ENCODE measurements around the gene DRICH1. TPM values are rescaled to one million over a fixed set of nuclear protein-coding genes. Genes with fewer than 3 reads are reported as not detected.
"Not testable (repeated sequence)": the region's sequence is repeated elsewhere in the genome, so short reads cannot be mapped to it uniquely, and the experiment has no call there.

Gene DRICH1
- polyA plus RNA-seq, 1 donor, result 0.35 TPM

DNA sequence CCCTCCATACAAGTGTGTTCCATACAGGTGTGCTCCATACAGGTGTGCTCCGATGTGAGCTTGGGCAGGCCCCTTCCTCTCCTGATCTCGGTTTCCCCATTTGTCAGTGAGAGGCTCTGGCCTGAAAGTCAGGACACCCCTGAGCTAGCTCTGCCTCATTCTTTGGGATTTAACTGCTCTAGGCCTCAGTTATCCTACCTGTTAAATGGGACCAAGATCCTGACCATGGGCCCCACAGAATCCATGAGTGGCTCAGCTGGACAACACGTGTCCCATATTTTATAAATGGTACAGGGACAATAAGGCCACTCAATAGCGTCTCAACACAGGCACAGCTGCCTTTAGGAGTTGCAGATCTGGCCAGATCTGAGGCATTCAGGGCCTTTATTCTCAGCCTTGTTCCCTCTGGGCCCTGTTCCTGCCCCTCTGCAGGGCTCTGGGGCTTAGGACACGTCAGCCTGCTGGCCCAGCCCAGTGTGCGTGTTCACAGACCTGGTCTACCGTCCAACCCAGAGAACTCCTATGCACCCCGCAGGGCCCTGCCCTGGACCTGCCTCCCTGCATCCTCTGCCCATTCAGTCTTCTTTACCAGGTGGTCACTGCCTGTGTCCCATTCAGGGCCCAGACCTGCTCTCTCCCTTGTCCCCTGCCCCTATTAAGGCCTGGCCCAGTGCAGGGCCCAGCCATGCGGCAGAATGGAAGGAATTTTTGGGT, 33.2 kb downstream of the DRICH1 start:
- DNase-seq (ENCODE audit: low read depth), result no peak

DNA sequence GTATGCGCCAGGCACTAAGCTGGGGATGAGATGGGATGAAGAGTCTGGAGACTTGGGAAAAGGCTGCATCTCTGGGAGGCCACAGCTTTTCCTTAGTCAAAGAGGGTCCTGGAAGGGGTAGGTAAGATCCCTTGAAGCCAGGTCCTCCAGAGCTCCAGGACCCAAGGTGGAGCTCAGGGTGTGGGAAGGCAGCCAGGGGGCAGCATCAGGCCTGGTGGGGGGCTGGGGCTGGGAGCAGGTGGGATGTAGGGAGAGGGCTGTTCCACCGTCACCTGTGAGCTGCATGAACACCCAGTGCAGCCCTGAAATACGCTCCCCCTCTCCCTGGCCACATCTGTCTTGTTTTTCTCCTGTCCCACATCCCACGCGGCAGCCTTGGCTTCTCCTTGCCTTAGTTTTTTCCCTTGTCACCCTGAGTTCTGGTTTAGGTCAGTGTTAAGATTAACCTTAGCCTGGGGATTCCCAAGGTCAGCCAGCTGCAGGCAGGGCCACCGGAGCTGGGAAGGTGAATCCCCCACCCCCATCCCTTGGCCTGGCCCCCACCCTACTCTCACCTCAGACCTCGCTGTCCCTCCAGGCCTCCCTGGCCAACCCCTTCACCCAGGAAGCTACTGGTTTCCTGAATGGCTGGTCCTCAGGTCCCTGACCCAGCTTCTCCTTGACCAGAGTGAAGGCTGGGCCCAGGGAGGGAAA, 34.4 kb downstream of the DRICH1 start:
- not testable (repeated sequence) for DNase-seq (ENCODE audit: low read depth)

DNA sequence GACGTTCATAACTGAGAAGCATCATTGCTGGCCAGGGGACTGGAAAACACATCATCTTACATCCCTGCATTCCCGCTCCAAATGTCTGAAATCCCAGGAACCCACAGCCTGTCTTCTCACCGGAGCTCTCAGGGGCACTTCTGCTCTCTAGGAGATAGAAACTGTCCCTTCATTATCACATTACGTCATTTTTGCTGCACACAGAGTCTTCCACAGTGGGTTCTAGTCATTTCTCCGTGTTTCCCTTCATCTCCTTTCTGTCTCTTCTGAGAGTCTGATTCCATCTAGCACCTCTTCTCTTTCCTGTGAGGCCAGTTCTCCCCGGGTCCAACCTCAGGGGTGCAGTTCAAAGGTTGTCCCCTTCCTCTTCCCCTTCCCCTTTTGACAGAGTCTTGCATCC, 36.2 kb downstream of the DRICH1 start:
- not testable (repeated sequence) for DNase-seq (ENCODE audit: low read depth)

DNA sequence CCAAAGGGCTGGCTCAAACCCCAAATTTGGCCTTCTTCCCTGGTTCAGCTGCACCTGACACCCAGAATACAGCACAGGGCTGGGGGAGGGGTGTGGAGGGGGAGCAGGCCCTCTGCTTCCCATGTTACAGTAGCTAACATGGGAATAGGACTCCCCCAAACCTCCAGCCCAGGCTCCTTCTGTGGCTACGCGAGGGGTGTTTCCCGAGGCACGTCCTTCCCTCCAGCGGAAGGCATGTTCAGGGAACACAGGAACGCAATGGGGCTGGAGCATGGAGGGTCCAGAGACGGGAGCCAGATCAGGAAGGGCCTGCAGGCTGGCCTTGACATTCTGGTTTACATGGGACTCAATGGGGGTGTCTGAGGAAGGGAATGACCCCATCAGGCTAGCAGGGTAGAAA, 40.3 kb downstream of the DRICH1 start:
- no peak for DNase-seq (ENCODE audit: low read depth)

DNA sequence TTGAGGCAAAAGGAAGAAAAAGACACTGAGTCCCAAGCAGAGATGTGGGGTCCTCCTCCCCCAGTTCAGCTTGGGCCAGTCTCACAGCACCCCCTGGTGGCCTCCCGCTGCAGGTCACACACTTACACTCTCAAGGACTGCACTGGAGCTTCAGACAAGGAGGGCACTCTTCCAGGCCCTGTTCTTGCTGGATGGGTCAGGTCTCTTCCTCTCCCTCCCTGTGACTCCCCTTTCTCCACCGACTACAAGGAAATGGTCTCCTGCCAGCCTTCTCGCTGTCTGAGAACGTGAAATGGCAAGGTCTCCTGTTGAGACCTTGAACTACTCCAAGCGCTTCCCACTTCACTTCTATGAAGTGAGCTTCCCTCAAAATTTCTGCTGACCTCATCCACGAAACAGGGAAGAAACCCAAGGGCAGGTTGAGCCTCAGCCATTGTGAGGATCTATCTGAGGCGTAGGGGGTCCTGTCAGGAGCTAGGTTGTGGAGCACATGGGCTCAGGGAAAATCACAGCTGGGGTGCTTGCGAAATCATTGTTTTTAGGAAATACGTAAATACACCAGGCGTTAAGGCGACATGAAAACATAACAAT, 40.8 kb downstream of the DRICH1 start:
- no peak for DNase-seq (ENCODE audit: low read depth)

DNA sequence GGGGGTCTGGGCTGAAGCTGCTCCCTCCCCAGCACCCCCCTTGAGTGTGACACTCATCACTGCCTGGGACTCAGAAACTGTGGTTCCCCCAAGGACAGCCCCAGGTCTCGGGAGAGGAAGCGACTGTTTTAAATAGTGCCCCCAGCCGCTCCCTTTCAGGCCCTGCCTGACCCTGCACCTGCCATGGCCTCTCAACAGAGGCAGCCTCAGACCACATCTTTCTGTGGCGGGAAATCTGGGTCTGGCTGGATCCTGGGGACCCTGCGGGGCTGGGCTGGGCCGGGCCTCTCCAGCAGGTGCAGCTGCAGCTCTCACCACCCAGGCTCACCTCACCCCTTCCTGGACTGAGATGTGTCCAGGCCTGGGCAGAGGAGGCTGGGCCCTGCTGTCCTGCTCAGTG, 48.3 kb downstream of the DRICH1 start:
- no peak for DNase-seq (ENCODE audit: low read depth)

DNA sequence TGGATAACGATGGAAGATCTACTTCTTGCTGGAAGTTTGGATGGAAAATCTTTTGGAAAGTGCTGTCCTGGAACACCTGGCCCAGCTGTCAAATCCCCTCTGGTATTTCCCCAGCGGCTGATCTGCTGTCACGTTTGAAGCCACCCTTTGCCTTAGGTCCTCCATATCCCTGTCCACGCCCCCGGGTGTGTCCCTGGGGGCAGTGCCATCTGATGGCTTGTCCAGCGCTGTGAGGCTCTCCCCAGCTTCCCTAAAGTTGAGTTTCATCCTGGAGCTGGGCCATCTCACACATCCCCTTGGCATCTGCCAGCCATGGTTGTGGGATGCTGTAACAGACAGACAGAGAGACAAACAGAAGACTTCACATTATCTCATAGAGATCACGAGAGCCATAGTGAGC, 49.0 kb downstream of the DRICH1 start:
- DNase-seq (ENCODE audit: low read depth), result no peak

DNA sequence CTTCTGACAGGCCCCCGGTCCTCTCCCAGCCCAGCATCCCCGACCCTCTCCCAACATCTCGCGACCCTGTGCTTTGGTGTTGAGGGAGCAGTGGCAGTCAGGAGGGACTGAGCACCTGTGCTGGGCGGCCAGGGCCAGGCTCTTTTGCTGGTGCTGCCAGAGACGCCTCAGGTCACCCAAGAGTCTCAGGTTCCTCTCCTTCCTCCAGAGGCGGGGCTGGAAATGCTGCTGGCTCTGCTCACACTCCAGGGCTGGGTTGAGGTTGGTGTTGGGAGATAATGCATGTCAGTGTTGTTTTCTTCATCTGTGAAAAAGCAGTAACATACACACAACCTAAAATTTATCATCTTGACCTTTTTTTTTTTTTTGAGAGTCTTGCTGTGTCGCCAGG, 50.9 kb downstream of the DRICH1 start:
- no peak for DNase-seq (ENCODE audit: low read depth)

DNA sequence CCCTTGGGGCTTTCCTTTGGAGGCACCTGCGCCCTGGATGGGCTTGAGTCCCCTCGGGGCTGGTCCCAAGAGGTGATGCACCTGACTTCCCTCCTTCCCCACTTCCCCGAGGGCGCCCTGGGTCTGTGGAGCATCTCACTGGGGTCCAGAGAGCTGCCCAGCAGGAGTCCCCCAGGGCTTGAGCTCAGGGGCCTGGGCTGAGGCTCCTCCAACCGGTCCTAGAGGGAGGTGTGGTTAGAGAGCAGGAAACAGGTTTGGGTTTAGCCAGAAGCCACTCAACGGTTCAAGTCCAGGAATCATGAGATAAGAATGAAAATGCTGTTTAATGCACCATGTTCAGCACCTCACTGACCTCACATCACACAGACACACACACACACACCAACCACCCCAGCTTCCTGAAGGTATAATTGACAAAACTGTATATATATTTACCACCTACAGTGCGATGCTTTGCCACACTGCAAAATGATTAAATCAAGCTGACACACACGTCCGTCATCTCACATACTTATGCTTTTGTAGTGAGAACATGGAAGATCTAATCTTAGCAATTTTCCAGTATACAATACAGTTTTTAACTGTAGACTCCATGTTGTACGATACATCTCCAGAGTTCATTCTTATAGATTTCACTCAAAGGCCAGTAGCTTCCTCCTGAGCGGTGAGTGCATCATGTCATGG, 51.4 kb downstream of the DRICH1 start:
- DNase-seq (ENCODE audit: low read depth), result no peak

DNA sequence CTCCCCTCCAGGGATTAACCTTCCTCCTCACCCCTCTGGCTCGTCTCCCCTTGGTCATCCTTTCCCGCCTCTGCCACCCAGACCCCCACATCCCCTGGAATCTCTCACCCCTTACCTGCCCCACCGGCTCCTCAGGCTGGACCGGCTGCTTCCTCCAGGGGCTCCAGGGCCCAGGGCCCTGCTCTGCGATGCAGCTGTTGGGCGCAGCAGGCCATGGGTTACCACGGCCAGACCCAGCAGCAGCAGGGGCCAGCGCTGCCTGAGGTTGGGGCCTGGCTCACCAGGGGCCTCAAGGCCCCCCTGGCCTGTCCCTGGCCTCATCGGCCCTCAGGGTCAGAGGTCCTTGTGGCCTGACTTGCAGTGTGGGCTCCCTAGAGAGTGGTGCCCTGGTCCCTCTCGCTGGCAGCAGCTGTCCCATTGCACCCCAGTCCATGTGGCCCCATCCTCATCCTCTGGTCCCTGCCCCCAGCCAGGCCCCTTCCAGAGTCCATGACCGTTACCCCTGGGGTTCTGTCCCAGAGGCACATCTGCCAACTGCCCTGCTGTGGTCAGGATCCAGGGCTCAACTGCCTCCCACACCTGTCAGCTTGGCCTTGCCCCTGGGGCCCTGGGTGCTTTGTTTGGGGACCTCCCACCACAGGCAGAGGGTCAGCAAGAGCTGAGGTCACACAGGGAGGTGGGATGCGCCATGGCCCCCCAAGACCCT, 52.1 kb downstream of the DRICH1 start, which contains the start of gene IGLL1:
TSS of gene IGLL1 (minus strand) at position 421 of the 706 bp plus-strand sequence. CDS start at position 321, 100 bp downstream.
- DNase-seq (ENCODE audit: low read depth), result no peak

DNA sequence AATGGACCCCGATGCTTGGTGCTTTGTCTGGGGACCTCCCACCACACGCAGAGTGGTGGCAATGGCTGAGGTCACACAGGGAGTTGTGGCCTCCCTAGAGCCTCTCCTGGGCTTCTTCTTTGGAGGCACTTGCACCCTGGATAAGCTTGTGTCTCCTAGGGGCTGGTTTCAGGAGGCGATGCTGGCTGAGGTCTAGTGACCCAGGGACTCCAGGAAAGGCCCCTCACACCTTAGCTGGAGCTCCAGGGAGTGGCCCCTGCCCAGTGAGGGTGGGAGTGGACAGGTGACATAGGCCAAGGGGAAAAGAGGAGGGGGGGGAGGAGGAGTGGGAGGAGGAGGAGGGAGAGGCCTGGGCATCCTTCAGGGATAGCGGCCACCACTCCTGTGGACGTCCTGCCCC, 52.8 kb downstream of the DRICH1 start:
- DNase-seq (ENCODE audit: low read depth), result no peak

DNA sequence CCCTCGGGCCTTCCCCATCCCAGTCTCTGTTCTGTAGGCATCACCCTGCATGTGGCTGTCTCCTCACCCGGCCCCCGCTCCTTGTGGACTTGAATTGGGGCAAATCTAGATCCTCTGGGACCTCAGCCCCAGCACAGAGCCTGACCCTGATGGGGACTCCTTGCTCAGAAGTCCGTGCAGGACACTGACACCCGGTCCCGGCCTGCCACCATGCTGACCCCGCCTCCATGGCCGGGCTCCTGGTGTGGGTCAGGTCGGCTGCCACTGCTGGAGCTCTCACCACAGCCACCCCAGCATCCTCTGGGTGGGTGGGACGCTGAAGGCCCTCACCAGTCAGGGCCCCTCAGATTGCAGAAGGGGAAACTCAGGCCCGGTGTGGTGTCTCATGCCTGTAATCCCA, 53.8 kb downstream of the DRICH1 start:
- DNase-seq (ENCODE audit: low read depth), result no peak

DNA sequence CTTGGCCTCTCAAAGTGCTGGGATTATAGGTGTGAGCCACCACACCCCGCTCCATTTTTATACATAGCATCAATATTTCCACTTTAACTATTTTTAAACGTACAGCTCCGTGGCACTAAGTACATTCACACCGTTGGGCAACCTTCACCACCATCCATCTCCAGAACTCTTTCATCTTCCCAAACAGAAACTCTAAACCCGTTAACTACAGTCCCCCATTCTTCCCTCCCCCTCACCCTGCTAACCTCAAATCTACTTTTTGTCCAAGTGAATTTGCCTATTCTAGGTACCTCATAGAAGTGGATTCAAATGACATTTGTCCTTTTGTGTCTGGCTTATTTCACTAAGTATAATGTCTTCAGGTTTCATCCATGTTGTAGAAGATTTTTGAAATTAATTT, 55.4 kb downstream of the DRICH1 start:
- DNase-seq (ENCODE audit: low read depth), result no peak

DNA sequence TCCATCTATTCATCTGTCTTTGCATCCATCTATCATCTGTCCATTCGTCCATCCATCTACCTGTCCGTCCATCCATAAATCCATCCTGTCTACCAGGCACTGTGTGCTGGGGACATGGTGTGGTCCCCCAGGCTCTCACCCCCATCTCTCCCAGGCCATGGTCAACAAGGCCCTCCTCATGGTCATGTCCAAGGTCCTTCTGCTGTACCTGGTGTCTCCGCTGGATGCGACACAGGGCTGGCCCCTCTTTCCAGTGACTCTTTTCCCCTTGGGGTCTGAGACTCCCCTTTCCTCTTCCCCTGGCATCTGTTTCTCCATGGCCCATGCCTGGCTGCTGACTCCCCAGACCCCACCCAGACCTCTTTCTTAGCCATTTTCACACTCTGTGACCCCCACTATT, 56.5 kb downstream of the DRICH1 start:
- DNase-seq (ENCODE audit: low read depth), result no peak

DNA sequence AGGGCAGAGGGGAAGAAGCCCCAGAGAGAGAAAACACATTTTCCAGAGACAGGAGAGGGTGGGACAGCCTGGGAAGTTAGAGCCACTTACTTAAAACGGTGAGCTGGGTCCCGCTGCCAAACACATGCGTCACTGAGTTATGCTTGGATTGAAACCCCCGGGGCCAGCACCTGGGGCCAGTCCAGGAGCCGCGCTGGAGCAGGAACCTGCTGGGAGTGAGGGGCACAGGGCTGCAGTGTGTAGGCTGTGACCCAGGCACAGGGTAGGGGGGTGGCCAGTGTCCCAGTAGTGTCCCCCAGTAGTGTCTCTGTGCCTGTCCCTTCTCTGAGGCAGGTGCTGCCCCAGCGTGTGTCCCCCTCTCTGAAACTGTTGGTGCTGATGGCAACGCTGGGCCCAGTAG, 57.2 kb downstream of the DRICH1 start:
- DNase-seq (ENCODE audit: low read depth), result no peak

DNA sequence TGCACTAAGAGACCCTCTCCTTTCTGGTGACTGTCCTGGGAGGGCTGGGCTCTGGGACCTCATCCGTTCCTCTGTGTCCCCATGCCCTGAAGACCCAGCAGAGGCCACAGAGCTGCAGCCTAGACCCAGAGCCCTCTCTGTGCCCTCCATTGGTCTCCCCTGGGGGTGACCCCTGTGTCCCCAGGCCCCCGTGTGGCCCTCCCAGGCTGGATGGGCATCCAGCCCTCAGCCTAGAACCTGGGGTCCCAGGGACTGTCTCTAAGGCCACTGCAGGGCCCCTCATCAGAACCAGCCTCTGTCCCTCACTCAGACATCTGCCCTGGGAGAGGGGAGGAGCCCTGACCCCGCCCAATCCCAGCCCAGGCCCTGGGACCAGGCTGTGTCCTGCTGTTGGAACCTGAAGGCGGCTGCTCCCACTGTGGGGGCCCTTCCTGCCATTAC, 57.7 kb downstream of the DRICH1 start:
- DNase-seq (ENCODE audit: low read depth), result no peak

DNA sequence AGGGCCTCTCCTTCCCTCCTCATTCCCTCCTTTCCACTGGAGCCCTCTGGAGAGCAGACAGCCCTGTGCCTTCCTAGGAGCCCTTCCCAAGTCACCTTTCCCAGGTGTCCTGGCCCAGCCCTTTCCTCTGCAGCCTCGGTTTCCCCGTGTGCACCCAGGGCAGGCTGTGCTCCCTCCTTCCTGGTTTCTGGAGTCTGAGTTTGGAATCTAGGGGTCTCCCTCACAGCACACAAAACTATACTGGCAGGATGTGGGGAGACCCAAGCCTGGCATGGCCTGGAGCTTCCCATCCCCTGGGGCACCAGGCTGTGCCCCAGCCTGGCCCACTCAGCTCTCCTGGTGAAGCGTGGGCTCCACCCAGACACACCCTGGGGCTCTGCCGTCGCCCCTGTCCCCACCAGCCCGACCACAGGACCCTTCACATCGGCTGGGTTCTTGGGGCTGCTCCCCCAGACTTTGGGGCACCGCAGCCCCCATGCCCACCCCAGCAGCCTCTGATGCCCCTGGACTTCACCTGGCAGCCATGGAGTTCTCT, 58.4 kb downstream of the DRICH1 start:
- DNase-seq (ENCODE audit: low read depth), result not testable (repeated sequence)

DNA sequence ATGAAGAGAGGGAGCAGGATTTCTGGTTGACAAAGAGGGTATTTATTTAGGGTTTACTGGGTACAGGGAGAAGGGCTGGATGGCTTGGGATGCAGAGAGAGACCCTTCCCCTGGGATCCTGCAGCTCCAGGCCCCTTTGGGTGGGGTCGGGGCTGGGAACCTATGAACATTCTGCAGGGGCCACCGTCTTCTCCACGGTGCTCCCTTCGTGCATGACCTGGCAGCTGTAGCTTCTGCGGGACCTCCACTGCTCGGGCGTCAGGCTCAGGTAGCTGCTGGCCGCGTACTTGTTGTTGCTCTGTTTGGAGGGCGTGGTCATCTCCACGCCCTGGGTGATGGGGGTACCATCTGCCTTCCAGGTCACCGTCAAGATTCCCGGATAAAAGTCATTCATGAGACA, 59.0 kb downstream of the DRICH1 start:
- not testable (repeated sequence) for DNase-seq (ENCODE audit: low read depth)

DNA sequence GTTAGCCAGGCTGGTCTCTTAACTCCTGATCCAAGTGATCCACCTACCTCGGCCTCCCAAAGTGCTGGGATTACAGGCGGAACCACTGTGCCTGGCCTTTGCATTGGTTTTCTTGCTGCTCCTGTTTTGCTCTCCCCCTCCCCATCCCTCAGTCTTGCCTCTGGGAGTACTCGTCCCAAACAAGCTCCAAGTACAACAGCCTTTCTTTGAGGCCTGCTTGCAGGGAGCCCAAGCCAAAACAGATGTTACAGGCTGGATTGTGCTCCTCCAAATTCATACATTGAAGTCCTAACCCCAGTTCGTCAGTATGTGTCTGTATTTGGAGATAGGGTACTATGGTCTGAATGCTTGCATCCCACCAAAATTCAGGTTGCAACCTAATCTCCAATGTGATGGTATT, 60.6 kb downstream of the DRICH1 start:
- no peak for DNase-seq (ENCODE audit: low read depth)

DNA sequence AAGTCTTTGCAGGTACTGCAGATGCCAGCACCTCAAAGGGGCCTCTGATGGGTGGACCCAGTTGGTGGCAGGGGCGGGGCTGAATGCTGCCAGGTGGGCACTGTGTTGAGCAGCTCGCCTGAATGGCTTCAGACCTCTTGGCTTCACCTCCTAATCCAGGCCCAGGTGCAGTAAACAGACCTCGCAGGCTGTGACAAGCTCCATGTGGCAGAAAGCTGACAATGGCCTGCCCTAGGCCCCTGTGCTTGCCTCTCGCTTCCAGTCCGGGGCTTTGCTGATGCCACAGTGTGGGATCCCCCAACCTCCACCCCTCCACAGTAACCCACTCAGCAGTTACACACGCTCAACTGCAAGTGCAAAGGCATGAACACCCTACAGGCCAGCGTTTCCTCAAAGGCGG, 61.4 kb downstream of the DRICH1 start:
- no peak for DNase-seq (ENCODE audit: low read depth)

DNA sequence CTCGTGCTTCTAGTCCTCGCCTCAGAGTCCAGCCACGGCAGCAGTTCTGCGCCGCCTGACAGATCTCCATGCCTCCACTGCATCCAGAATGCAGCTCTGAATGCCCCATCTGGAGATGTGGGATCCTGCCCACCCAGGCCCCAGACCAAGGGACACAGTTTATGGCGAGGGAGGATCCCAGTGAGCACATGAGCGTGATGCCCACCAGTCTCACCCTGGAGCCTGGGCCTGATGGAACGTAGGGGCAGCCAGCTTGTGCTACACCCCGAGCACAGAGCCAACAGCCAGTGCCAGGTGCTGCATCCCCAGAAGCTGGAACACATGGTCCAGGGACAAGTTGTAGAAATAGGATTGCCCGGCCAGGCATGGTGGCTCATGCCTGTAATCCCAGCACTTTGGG, 62.4 kb downstream of the DRICH1 start:
- no peak for DNase-seq (ENCODE audit: low read depth)

DNA sequence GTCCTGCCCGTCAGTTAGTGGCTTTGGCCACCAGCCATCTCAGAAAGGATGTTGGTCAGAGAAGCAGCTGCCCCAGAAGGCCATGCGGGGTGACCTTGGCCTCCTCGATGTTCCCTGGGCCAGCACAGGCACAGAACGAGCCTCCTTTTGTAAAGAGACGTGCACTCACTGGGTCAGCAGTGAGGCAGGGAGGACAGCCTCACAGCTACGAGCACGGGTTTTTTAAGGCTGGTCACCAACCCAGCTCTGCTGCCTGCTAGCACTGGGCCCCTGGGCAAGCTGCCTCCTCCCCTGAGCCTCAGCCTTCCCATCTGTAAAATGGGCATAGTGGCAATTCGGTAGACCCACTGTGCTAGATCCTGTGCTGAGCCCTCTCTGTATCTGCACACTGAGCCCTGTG, 62.8 kb downstream of the DRICH1 start:
- no peak for DNase-seq (ENCODE audit: low read depth)

Data from forelimb muscle (tissue), 1 donor.